Activated naive CD8-positive, alpha-beta T cell treated with anti-CD3 and anti-CD28 coated beads, Interleukin-2, amount 10 ng/mL, durations not matched to agents 7 days and 5 days (primary cell): ENCODE data around the gene BAIAP2L1. TPM values are rescaled to one million over a fixed set of nuclear protein-coding genes. Genes with fewer than 3 reads are reported as not detected.
A peak's percentile ranks its signal among the peaks of the same experiment; 100 is the strongest.

Experiments used
- ATAC-seq: fragments of 150-1000 bp; cut with Tn5 transposase; one replicate; pipeline ENCODE4 v1.10.0; 2021; ENCODE audit warnings: low read depth, moderate library complexity
- POLR2A ChIA-PET: fragments of 350-600 bp; sonication (Branson Sonifier 250); formaldehyde crosslinking; loops from one replicate; lab custom pipeline; 2021; ENCODE audit warnings: antibody characterized with exemption; lab: Charles Lee
- DNase-seq: peaks from one replicate; pipeline ENCODE4 v3.0.0; 2021
- H3K27ac Mint-ChIP-seq: one replicate; pipeline ENCODE4 v1.8.0; 2022; ENCODE audit warnings: mild to moderate bottlenecking, mixed read lengths
- H3K27me3 Mint-ChIP-seq: one replicate; pipeline ENCODE4 v1.8.0; 2022; ENCODE audit warnings: mild to moderate bottlenecking, moderate library complexity, mixed read lengths
- H3K36me3 Mint-ChIP-seq: one replicate; pipeline ENCODE4 v1.8.0; 2021; ENCODE audit warnings: mild to moderate bottlenecking, mixed read lengths
- H3K4me1 Mint-ChIP-seq: one replicate; pipeline ENCODE4 v1.8.0; 2021; ENCODE audit warnings: mixed read lengths
- H3K4me3 Mint-ChIP-seq: one replicate; pipeline ENCODE4 v1.8.0; 2022; ENCODE audit warnings: mild to moderate bottlenecking, moderate library complexity, mixed read lengths
- H3K9me3 Mint-ChIP-seq: one replicate; pipeline ENCODE4 v1.8.0; 2021; ENCODE audit warnings: mixed read lengths
- total RNA-seq, 2 experiments: library from RNA; stranded (reverse); gene quantifications; one replicate each; pipeline ENCODE4 v1.2.3, GENCODE V29; 2021

Gene BAIAP2L1
- total RNA-seq, 2 experiments from 2014 or later = 1.4 to 2.2 TPM

DNA sequence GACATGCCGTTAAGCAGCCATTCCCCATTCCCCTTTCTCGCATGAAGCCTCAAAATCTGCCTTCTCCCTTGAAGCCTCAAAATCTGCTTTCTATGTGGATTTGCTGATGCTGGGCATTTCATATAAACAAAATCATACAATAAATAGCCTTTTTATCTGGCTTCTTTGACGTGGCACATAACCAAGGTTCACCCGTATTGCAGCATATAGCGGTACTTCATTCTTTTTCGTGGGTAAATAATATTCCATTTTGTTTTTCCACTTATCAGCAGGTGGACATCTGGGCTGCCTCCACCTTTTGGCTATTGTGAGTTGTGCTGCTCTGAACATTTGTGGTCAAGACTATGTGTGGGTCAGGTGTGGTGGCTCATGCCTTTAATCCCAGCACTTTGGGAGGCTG lies 62.4 kb downstream of the BAIAP2L1 start:
- POLR2A ChIA-PET = no interaction called here

DNA sequence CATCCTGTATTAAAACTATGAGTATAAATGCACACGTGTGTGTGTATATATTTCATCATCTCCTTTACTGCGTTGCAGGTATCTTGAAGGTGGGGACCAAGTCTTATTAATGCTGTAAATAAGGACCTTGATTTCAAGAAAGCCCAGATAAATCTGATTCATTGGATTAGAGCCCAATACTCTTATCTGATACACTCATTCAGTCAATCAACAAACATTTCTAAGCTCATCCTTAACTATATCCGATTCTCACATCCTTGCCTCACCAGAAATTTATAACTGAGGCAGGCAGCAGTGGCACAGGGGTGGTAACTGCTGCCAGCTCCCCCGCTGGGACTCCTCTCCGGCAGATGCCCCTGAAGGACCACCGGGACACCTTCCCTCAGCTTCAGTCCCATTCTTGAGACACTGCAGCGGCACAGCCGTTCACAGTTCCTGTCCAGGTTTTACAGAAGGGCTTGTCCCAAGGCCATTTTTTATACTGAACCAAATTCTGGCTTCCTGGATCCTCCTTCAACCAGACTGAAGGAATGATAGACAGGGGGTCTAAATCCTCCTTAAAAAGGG lies 65.4 kb downstream of the BAIAP2L1 start:
- H3K9me3 Mint-ChIP-seq = peaks cover 8% of the 10 kb centered on the region
- no peaks in the 10 kb centered on the region for H3K36me3 Mint-ChIP-seq
- no peak for ATAC-seq
- no peak overlapping the region for H3K4me3 Mint-ChIP-seq
- H3K27ac Mint-ChIP-seq = no peak overlapping the region
- POLR2A ChIA-PET = no interaction called here
- H3K4me1 Mint-ChIP-seq = no peaks in the 10 kb centered on the region
- DNase-seq = no peak
- no peaks in the 10 kb centered on the region for H3K27me3 Mint-ChIP-seq

More for the DNA sequence above, 62.4 kb downstream of the BAIAP2L1 start:
- Mint-ChIP-seq H3K9me3 (peaks cover 5% of the 10 kb centered on the region), H3K4me1 (no peaks in the 10 kb centered on the region), H3K27me3 (no peaks in the 10 kb centered on the region), H3K4me3 (no peak overlapping the region), H3K27ac (no peak overlapping the region), H3K36me3 (no peaks in the 10 kb centered on the region)
- no peak for ATAC-seq
- no peak for DNase-seq

DNA sequence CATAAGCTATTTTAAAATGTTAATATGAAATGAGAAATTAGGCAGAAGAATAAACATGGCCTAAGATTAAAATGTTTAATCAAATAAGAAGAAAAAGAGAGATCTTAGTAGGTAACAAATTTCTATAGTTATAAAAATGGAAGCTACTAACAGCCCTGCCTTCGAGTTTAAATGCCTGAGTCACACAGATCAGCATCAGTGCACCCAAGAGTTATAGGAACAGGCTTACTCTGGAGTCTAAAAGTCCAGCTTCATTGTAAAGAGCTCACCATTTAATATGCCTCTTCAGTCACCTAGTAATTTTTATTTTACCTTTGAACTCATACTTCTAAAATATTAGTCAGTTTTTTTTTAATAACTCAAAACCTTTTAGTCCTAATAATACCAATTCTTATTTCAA lies 66.8 kb downstream of the BAIAP2L1 start:
- POLR2A ChIA-PET = no interaction called here
- H3K9me3 Mint-ChIP-seq = peaks cover 3% of the 10 kb centered on the region
- H3K36me3 Mint-ChIP-seq = no peaks in the 10 kb centered on the region
- H3K27ac Mint-ChIP-seq = no peak overlapping the region
- DNase-seq (no peak), ATAC-seq (no peak)
- H3K4me1 Mint-ChIP-seq = no peaks in the 10 kb centered on the region
- no peaks in the 10 kb centered on the region for H3K27me3 Mint-ChIP-seq
- no peak overlapping the region for H3K4me3 Mint-ChIP-seq

DNA sequence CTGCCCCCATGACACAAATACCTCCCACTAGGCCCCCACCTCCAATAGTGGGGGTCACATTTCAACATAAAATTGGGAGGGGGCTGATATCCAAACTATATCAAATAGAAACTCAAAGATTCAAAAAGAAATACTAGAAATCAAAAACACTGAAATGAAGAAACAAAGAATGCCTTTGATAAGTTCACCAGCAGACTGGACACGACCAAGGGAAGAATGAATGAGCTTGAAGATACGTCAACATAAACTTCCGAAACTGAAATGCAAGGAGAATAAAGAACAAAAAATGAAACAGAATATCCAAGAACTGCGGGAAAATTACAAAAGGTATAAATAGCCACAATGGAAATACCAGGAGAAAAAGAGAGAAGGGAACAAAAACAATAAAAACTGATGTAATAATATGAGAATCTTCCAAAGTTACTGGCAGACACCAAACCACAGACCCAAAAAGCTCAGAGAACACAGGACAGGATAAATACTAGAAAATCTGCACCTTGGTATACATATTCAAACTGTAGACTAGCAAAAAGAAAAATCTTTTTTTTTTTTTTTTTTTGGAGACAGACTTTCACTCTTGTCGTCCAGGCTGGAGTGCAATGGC lies 69.9 kb downstream of the BAIAP2L1 start:
- Mint-ChIP-seq H3K9me3 (peaks cover 3% of the 10 kb centered on the region), H3K27ac (no peak overlapping the region), H3K4me3 (no peak overlapping the region), H3K4me1 (no peaks in the 10 kb centered on the region), H3K36me3 (no peaks in the 10 kb centered on the region), H3K27me3 (no peaks in the 10 kb centered on the region)
- POLR2A ChIA-PET = interaction anchor here (0.7 kb wide), 1 partner anchor 64 kb away, joined by 4 read pairs; no protein-coding TSS in a partner anchor
- ATAC-seq (no peak), DNase-seq (no peak)

DNA sequence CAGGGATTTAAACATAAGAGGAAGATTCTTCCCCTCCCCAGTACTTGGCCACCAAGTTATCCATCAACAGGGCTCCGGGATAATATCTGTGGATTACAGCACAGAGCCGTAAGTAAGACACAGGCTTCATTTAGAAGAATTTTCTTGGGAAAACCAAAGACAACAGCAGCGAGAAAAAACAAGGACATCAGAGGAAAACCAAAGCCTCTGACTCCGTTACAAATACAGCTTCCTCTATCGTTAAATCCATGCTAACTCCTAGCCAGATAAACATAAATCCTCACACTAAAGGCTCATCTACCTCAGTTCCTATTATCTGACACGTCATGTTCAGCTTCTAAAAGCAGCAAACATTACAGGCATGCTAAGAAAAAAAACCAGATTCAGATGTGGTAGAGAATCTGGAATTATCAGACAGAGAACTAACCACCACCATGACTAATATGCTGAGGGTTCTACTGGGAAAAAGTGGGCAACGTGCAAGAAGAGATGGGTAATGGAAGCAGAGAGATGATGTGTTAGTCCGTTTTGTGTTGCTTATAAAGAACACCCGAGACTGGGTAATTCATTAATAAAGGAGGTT lies 71.0 kb downstream of the BAIAP2L1 start:
- H3K36me3 Mint-ChIP-seq = no peaks in the 10 kb centered on the region
- ATAC-seq (no peak), DNase-seq (no peak)
- H3K4me1 Mint-ChIP-seq = no peaks in the 10 kb centered on the region
- H3K4me3 Mint-ChIP-seq = no peak overlapping the region
- POLR2A ChIA-PET = no interaction called here
- H3K9me3 Mint-ChIP-seq = peaks cover 3% of the 10 kb centered on the region
- no peak overlapping the region for H3K27ac Mint-ChIP-seq
- H3K27me3 Mint-ChIP-seq = peaks cover 3% of the 10 kb centered on the region

DNA sequence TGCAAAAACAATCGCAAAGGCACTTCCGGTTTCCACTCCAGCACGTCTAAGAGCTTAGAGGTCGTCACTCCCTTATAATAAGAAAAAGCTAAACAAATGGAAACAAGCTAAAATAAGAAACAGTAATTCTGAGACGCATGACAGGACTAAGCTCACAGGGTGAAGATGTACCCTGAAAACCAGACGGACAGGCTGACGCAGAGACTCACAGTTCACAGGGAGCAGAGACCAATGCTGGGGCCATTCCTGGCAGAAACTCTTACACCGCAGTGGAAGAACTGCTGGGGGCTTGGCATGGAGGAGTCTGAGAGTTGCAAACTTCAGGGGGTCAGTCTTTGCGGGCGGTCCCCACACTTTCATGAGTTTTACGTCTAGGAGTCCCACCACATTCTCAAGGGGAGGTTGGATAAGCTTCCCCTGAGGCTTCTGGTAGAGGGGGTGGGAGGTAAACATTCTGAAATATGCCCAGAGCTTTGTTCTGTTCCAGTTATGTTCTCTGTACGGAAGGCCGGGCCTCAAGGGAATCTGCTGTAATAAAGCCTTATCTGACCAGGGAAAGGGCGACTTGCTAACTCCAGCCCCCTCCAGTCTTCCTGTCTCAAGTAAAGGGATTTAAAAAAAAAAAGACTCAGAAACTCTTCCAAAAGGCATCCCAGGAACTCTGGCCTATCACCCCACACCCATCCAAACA lies 71.6 kb downstream of the BAIAP2L1 start:
- POLR2A ChIA-PET = no interaction called here
- Mint-ChIP-seq H3K36me3 (no peaks in the 10 kb centered on the region), H3K27ac (no peak overlapping the region), H3K27me3 (peaks cover 3% of the 10 kb centered on the region), H3K4me3 (no peak overlapping the region), H3K4me1 (no peaks in the 10 kb centered on the region), H3K9me3 (peaks cover 3% of the 10 kb centered on the region)
- DNase-seq (no peak), ATAC-seq (no peak)

DNA sequence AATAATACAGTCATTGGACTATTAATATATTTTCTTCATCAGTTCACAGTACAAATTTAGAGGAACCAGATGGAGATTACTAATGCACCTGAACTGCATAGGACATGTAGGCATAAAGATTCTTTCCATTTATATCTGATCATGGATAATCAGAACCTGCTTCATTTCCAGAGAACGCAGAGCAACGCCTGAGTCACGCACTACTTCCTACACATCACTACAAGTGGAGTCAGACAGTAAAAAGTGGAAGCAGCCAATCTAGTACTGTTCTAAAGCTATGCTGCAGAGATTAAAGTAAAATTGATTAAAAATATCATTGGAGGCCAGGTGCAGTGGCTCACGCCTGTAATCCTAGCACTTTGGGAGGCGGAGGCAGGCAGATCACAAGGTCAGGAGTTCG lies 76.1 kb downstream of the BAIAP2L1 start:
- Mint-ChIP-seq H3K9me3 (no peaks in the 10 kb centered on the region), H3K4me1 (no peaks in the 10 kb centered on the region), H3K27ac (no peak overlapping the region), H3K27me3 (peaks cover 7% of the 10 kb centered on the region), H3K36me3 (no peaks in the 10 kb centered on the region), H3K4me3 (no peak overlapping the region)
- no peak for ATAC-seq
- POLR2A ChIA-PET = no interaction called here
- DNase-seq = no peak

DNA sequence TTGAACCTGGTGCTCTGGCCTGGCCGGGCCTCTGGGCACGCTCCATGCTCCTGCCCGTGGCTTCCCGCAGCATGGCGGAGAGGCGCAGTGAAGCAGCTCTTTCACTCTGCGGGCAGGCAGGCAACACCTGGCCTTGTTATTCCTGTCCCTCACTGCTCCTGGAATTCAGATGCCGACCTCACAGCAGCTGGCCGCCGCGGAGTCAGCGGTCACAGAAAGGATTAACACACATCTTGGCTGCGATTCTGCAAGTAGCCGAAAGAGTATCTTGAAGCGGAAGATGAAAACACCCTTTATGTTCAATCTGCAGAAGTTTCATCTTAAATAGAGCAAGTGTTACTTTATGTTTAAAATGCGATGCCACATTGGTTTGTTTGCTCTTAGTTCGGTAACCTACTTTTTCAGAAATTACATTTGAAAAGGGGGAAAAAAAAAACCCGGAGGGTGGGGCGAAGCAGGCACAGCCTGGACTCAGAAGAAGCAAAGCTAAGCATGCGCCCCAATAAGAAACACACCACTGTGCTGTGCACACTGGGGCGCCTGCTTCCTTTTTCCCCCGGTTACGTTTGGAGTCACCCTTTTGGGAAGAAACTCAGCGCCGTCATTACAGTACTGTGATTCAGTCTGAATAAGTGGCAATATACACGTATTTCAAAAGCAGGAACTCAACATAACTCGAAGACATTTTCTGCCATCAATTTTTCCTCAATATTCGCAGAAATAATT lies 77.1 kb downstream of the BAIAP2L1 start:
- Mint-ChIP-seq H3K27ac (no peak overlapping the region), H3K4me1 (no peaks in the 10 kb centered on the region), H3K4me3 (no peak overlapping the region), H3K36me3 (no peaks in the 10 kb centered on the region), H3K9me3 (no peaks in the 10 kb centered on the region), H3K27me3 (peaks cover 7% of the 10 kb centered on the region)
- no peak for DNase-seq
- POLR2A ChIA-PET = no interaction called here
- no peak for ATAC-seq

DNA sequence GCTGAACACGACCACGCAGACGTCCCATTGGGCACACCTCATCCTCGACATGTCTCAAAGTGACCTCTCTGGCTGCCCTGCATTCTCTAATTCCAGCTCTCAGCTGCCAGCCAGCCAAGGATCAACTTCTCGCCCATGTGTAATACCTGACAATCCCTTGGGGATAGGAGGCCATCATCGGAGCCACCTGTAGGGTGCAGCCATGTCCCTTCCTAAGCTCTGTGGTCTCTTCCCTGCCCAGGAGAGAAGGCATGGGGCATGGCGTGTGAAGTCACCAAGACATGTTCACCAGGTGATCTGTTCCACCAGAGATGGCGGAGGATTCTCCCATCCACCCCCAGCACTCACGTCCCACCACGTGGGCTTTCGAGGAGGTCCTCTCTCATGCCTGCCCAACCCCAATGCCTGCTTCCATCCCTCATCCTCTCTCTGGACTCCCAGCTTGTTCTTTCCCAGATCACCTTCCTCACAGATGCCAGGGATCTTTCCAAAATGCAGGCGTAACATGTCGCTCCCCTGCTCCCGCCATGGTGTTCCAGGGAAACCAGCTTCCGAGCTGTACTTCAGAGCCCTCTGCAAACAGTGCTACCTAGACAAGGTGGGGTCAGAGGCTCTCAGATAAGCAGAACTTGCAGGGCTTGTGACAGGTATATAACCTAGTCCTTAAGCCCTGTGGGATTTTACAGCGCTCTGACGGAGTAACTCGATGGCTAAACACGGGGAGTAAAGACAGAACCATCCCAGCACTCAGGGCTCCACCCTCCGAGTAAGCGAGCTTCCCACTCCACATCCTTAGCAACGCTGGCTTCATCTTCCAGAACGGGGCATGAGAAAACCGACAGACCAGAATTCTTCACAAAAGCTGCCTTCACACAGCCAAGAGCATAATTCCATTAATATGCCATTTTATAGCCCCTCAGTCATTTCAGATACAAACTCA lies 78.3 kb downstream of the BAIAP2L1 start:
- DNase-seq (no peak), ATAC-seq (no peak)
- no peak overlapping the region for H3K27ac Mint-ChIP-seq
- H3K4me3 Mint-ChIP-seq = no peak overlapping the region
- H3K4me1 Mint-ChIP-seq = no peaks in the 10 kb centered on the region
- H3K9me3 Mint-ChIP-seq = peaks cover 3% of the 10 kb centered on the region
- peaks cover 7% of the 10 kb centered on the region for H3K27me3 Mint-ChIP-seq
- POLR2A ChIA-PET = no interaction called here
- no peaks in the 10 kb centered on the region for H3K36me3 Mint-ChIP-seq

DNA sequence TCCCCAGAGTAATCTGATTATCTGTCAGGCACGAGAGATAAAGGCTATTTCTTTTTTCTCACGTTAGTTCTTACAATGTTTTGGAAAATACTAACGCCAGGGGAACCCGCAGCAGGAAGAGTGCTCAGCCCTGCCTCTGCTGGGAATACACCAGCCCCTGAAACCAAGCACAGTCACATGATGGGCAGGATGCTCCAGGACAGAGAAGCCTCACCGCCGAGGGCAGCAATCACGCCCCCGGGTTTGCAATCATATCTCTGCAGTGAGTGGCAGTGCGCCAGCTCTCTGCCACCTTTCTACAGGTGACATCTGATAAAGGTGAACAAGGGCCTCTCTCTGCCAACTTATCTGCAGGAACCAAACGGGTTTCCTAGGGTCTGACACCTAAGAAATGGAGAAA lies 79.6 kb downstream of the BAIAP2L1 start:
- POLR2A ChIA-PET = no interaction called here
- Mint-ChIP-seq H3K36me3 (no peaks in the 10 kb centered on the region), H3K9me3 (peaks cover 4% of the 10 kb centered on the region), H3K27me3 (peaks cover 7% of the 10 kb centered on the region), H3K4me1 (no peaks in the 10 kb centered on the region), H3K27ac (no peak overlapping the region), H3K4me3 (no peak overlapping the region)
- ATAC-seq = no peak
- no peak for DNase-seq

DNA sequence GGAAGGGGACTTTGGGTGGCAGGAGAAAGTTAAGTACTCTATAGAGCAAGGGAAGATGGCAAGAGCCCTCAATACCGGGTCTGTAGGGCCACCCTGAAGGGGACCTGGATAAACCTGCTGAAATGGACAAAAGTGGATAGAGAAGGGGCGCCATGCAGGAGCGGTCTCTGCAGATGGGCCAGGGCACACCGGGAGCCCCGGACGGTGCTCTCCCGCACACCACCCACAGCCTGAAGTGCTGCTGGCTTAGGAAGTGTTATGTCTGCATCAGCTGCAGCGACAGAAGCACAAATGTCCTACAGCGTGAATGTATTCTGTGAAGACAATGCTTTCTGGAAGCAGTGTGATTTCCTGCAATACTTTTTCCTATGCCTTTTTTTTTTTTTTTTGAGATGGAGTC lies 81.7 kb downstream of the BAIAP2L1 start:
- POLR2A ChIA-PET = no interaction called here
- Mint-ChIP-seq H3K4me3 (no peak overlapping the region), H3K4me1 (no peaks in the 10 kb centered on the region), H3K27ac (peak overlapping the region; percentile 40), H3K9me3 (peaks cover 4% of the 10 kb centered on the region), H3K27me3 (peaks cover 4% of the 10 kb centered on the region), H3K36me3 (no peaks in the 10 kb centered on the region)
- no peak for ATAC-seq
- DNase-seq = no peak

DNA sequence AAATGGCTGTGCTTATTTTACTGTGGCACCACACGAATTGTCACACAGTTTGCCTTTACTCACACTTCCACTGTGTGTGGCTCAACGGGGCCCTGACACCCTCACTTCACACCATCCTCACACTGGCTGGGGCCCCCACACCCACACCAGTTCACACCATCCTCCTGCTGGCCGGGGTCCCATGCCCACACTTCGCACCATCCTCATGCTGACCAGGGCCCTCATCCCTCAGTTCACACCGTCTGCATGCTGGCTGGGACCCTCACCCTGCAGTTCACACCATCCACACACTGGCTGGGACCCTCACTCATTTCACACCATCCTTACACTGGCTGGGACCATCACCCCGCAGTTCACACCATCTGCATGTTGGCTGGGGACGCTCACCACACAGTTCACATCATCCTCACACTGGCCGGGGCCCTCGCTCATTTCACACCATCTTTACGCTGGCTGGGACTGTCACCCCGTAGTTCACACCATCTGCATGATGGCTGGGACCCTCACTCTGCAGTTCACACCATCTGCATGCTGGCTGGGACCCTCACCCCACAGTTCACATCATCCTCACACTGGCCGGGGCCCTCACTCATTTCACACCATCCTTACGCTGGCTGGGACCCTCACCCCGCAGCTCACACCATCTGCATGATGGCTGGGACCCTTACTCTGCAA lies 83.4 kb downstream of the BAIAP2L1 start:
- peaks cover 4% of the 10 kb centered on the region for H3K9me3 Mint-ChIP-seq
- POLR2A ChIA-PET = no interaction called here
- H3K4me1 Mint-ChIP-seq = no peaks in the 10 kb centered on the region
- no peaks in the 10 kb centered on the region for H3K36me3 Mint-ChIP-seq
- ATAC-seq (no peak), DNase-seq (no peak)
- no peaks in the 10 kb centered on the region for H3K27me3 Mint-ChIP-seq
- no peak overlapping the region for H3K4me3 Mint-ChIP-seq
- no peak overlapping the region for H3K27ac Mint-ChIP-seq
